ENCODE results near the gene PRSS22. TPM values are rescaled to one million over a fixed set of nuclear protein-coding genes. Genes with fewer than 3 reads are reported as not detected.
A peak's percentile ranks its signal among the peaks of the same experiment; 100 is the strongest.

PRSS22 gene
- total RNA-seq, 1 experiment from 2014 or later: 3.9 TPM

- TF ChIP-seq CTCF (IDR thresholded peaks at IDR 0.05) (peak; percentile 85), ETV6 (CRISPR knock-in tag; IDR thresholded peaks at IDR 0.05) (no peak), KAT7 (CRISPR knock-in tag; IDR thresholded peaks at IDR 0.05; ENCODE audit: borderline replicate concordance) (no peak), ZBTB21 (CRISPR knock-in tag; IDR thresholded peaks at IDR 0.05; ENCODE audit: borderline replicate concordance) (0 out of 2 replicates have a peak, but pooled peaks have one; percentile 29), SMAD4 (CRISPR knock-in tag; IDR thresholded peaks at IDR 0.05) (no peak)
Observed at GRCh38 chr16:2838928-2839327, 19.0 kb downstream of the PRSS22 start (continued).

DNA sequence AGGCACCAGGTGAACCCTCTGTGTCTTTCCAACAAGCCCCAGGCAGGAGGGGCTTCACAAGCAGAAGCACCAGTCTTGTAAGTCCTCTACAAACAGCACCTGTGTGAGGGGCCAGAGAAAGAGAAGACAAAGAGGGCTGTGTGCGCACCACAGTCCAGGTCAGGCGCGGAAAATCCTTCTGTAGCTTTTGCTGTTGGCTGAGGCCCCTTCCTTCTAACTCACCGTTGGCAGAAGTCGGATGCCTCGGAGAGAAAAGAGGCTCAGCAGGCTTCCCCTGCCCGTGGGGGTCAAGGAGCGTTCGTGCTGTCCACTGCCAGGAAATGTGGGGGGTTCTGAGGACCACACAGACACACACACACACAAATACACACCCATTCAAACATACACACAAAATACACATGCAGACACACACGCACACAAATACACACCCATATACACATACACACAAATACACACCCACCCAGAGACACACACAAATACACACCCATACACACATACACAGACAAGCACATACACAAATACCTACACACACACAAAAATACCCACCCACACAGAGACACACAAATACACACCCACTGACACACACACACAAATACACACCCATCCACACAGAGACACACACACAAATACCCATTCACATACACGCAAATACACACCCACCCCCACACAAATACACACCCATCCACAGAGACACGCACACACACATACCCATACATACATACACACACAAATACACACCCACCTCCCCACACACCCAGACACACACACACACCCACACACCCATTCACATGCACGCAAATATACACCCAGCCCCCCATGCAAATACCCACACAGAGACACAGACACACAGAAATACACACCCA is 21.1 kb downstream of the PRSS22 start:
- ATAC-seq: no peak
- CTCF ChIA-PET: interaction anchor here (1.1 to 1.4 kb wide), 2 partner anchors 20 to 31 kb away, joined by 4 to 5 read pairs; partner anchors contain the start of gene PRSS21
- H3K4me3 Mint-ChIP-seq: no peak overlapping the region
- H3K27me3 Mint-ChIP-seq (ENCODE audit: low read depth): peaks cover 14% of the 10 kb centered on the region
- H3K4me1 Mint-ChIP-seq: peaks cover 14% of the 10 kb centered on the region
- no peak for TF ChIP-seq TEAD1 (CRISPR knock-in tag; IDR thresholded peaks at IDR 0.05)
- TF ChIP-seq, protein P1, sequence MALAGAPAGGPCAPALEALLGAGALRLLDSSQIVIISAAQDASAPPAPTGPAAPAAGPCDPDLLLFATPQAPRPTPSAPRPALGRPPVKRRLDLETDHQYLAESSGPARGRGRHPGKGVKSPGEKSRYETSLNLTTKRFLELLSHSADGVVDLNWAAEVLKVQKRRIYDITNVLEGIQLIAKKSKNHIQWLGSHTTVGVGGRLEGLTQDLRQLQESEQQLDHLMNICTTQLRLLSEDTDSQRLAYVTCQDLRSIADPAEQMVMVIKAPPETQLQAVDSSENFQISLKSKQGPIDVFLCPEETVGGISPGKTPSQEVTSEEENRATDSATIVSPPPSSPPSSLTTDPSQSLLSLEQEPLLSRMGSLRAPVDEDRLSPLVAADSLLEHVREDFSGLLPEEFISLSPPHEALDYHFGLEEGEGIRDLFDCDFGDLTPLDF (CRISPR knock-in tag; IDR thresholded peaks at IDR 0.05): no peak
- TF ChIP-seq GABPB1 (CRISPR knock-in tag; IDR thresholded peaks at IDR 0.05): no peak
- TF ChIP-seq ZBTB21 (CRISPR knock-in tag; IDR thresholded peaks at IDR 0.05; ENCODE audit: borderline replicate concordance): no peak
- TF ChIP-seq CBFB (CRISPR knock-in tag; IDR thresholded peaks at IDR 0.05; ENCODE audit: low read depth): no peak
- no peak for TF ChIP-seq NFE2L1 (CRISPR knock-in tag; IDR thresholded peaks at IDR 0.05)
- no peak for TF ChIP-seq NFYB (CRISPR knock-in tag; conservative IDR thresholded peaks at IDR 0.05; ENCODE audit: low read depth)
- peaks cover 6% of the 10 kb centered on the region for H3K9me3 Mint-ChIP-seq
- no peak overlapping the region for H3K27ac Mint-ChIP-seq
- no peak for DNase-seq (ENCODE audit: low spot score)
- POLR2A ChIA-PET: no interaction called here
- no peaks in the 10 kb centered on the region for H3K36me3 Mint-ChIP-seq

GRCh38 chr16:2835638-2836493 is 22.1 kb downstream of the PRSS22 start:
- ChIA-PET CTCF (interaction anchor here (1.1 to 1.4 kb wide), 2 partner anchors 19 to 32 kb away, joined by 4 to 5 read pairs; partner anchors contain the start of gene PRSS21), POLR2A (no interaction called here)
- ATAC-seq: no peak
- TF ChIP-seq ZNF219 (CRISPR knock-in tag; IDR thresholded peaks at IDR 0.05; ENCODE audit: borderline replicate concordance) (no peak), ATF1 (CRISPR knock-in tag; IDR thresholded peaks at IDR 0.05) (no peak)
- Mint-ChIP-seq H3K4me3 (no peak overlapping the region), H3K27me3 (ENCODE audit: low read depth) (peaks cover 14% of the 10 kb centered on the region), H3K36me3 (no peaks in the 10 kb centered on the region), H3K27ac (peak overlapping the region; percentile 51; the same call in 1 of the 2 replicates), H3K9me3 (peaks cover 6% of the 10 kb centered on the region), H3K4me1 (peaks cover 14% of the 10 kb centered on the region)
- DNase-seq (ENCODE audit: low spot score): no peak

GRCh38 chr16:2834968-2835367 is 23.0 kb downstream of the PRSS22 start:
- DNase-seq (ENCODE audit: low spot score): no peak
- ChIA-PET POLR2A (no interaction called here), CTCF (no interaction called here)
- H3K9me3 Mint-ChIP-seq: peaks cover 6% of the 10 kb centered on the region
- TF ChIP-seq, protein P2, sequence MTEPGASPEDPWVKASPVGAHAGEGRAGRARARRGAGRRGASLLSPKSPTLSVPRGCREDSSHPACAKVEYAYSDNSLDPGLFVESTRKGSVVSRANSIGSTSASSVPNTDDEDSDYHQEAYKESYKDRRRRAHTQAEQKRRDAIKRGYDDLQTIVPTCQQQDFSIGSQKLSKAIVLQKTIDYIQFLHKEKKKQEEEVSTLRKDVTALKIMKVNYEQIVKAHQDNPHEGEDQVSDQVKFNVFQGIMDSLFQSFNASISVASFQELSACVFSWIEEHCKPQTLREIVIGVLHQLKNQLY (CRISPR knock-in tag; IDR thresholded peaks at IDR 0.05): no peak
- TF ChIP-seq KAT7 (CRISPR knock-in tag; IDR thresholded peaks at IDR 0.05; ENCODE audit: borderline replicate concordance): no peak
- no peak for TF ChIP-seq FOXP4 (CRISPR knock-in tag; IDR thresholded peaks at IDR 0.05)
- no peak overlapping the region for H3K27ac Mint-ChIP-seq
- peaks cover 14% of the 10 kb centered on the region for H3K4me1 Mint-ChIP-seq
- H3K27me3 Mint-ChIP-seq (ENCODE audit: low read depth): peaks cover 14% of the 10 kb centered on the region
- H3K4me3 Mint-ChIP-seq: no peak overlapping the region
- ATAC-seq: no peak
- H3K36me3 Mint-ChIP-seq: no peaks in the 10 kb centered on the region

All from WTC11 (cell line).